ENCODE measurements around the gene FNDC10. TPM values are rescaled to one million over a fixed set of nuclear protein-coding genes. Genes with fewer than 3 reads are reported as not detected.
"Not testable (repeated sequence)": the region's sequence is repeated elsewhere in the genome, so short reads cannot be mapped to it uniquely, and the experiment has no call there.

Gene FNDC10
- total RNA-seq, 1 experiment from 2014 or later, result not detected

GRCh38 chr1:1599030-1599934 lies 653 bp downstream of the FNDC10 start:
- Histone ChIP-seq H3K79me2 (ENCODE audit: low read length) (no peaks in the 10 kb centered on the region), H3K4me2 (ENCODE audit: low read depth, low read length, poor library complexity, severe bottlenecking) (no peak overlapping the region), H3K4me3 (ENCODE audit: low read length) (no peak overlapping the region), H3K9ac (ENCODE audit: low read length) (no peak overlapping the region), H3K36me3 (ENCODE audit: insufficient read depth, low read length) (no peaks in the 10 kb centered on the region), H3K4me1 (ENCODE audit: low read length) (peaks cover 21% of the 10 kb centered on the region), H4K20me1 (ENCODE audit: insufficient read depth, low read depth, low read length) (no peaks in the 10 kb centered on the region), H2AFZ (ENCODE audit: low read length) (no peak overlapping the region), H3K9me3 (ENCODE audit: low read length) (no peaks in the 10 kb centered on the region), H3K27ac (ENCODE audit: low read length) (no peak overlapping the region), H3K27me3 (ENCODE audit: low read length) (no peaks in the 10 kb centered on the region), H3K9me2 (replicated peaks; ENCODE audit: insufficient read depth, low read length) (no peaks in the 10 kb centered on the region)
- no peak for DNase-seq

- no peak for DNase-seq
- Histone ChIP-seq H3K9ac (ENCODE audit: low read length) (no peak overlapping the region), H3K4me2 (ENCODE audit: low read depth, low read length, poor library complexity, severe bottlenecking) (no peak overlapping the region), H3K9me3 (ENCODE audit: low read length) (no peaks in the 10 kb centered on the region), H2AFZ (ENCODE audit: low read length) (no peak overlapping the region), H3K36me3 (ENCODE audit: insufficient read depth, low read length) (no peaks in the 10 kb centered on the region), H3K27me3 (ENCODE audit: low read length) (no peaks in the 10 kb centered on the region), H3K9me2 (replicated peaks; ENCODE audit: insufficient read depth, low read length) (no peaks in the 10 kb centered on the region), H3K27ac (ENCODE audit: low read length) (no peak overlapping the region), H3K4me1 (ENCODE audit: low read length) (peaks cover 21% of the 10 kb centered on the region), H3K4me3 (ENCODE audit: low read length) (no peak overlapping the region), H3K79me2 (ENCODE audit: low read length) (no peaks in the 10 kb centered on the region), H4K20me1 (ENCODE audit: insufficient read depth, low read depth, low read length) (no peaks in the 10 kb centered on the region)
These were observed 1.3 kb downstream of the FNDC10 start for GRCh38 chr1:1598720-1599029.

GRCh38 chr1:1598051-1598719 lies 1.8 kb downstream of the FNDC10 start:
- H3K4me2 ChIP-seq (ENCODE audit: low read depth, low read length, poor library complexity, severe bottlenecking), result no peak overlapping the region
- H4K20me1 ChIP-seq (ENCODE audit: insufficient read depth, low read depth, low read length), result no peaks in the 10 kb centered on the region
- no peaks in the 10 kb centered on the region for H3K9me3 ChIP-seq (ENCODE audit: low read length)
- no peaks in the 10 kb centered on the region for H3K9me2 ChIP-seq (replicated peaks; ENCODE audit: insufficient read depth, low read length)
- no peak for DNase-seq
- H3K27ac ChIP-seq (ENCODE audit: low read length), result no peak overlapping the region
- no peak overlapping the region for H2AFZ ChIP-seq (ENCODE audit: low read length)
- no peaks in the 10 kb centered on the region for H3K27me3 ChIP-seq (ENCODE audit: low read length)
- H3K36me3 ChIP-seq (ENCODE audit: insufficient read depth, low read length), result no peaks in the 10 kb centered on the region
- no peaks in the 10 kb centered on the region for H3K79me2 ChIP-seq (ENCODE audit: low read length)
- peaks cover 17% of the 10 kb centered on the region for H3K4me1 ChIP-seq (ENCODE audit: low read length)
- H3K4me3 ChIP-seq (ENCODE audit: low read length), result no peak overlapping the region
- no peak overlapping the region for H3K9ac ChIP-seq (ENCODE audit: low read length)

GRCh38 chr1:1597275-1597930 lies 2.5 kb downstream of the FNDC10 start:
- Histone ChIP-seq H3K27me3 (ENCODE audit: low read length) (no peaks in the 10 kb centered on the region), H3K4me1 (ENCODE audit: low read length) (peaks cover 9% of the 10 kb centered on the region), H3K9me3 (ENCODE audit: low read length) (no peaks in the 10 kb centered on the region), H3K36me3 (ENCODE audit: insufficient read depth, low read length) (no peaks in the 10 kb centered on the region), H2AFZ (ENCODE audit: low read length) (no peak overlapping the region), H3K4me3 (ENCODE audit: low read length) (no peak overlapping the region), H3K4me2 (ENCODE audit: low read depth, low read length, poor library complexity, severe bottlenecking) (no peak overlapping the region), H3K9ac (ENCODE audit: low read length) (no peak overlapping the region), H3K9me2 (replicated peaks; ENCODE audit: insufficient read depth, low read length) (no peaks in the 10 kb centered on the region), H4K20me1 (ENCODE audit: insufficient read depth, low read depth, low read length) (no peaks in the 10 kb centered on the region), H3K27ac (ENCODE audit: low read length) (no peak overlapping the region), H3K79me2 (ENCODE audit: low read length) (no peaks in the 10 kb centered on the region)
- DNase-seq, result peak; percentile 70

DNA sequence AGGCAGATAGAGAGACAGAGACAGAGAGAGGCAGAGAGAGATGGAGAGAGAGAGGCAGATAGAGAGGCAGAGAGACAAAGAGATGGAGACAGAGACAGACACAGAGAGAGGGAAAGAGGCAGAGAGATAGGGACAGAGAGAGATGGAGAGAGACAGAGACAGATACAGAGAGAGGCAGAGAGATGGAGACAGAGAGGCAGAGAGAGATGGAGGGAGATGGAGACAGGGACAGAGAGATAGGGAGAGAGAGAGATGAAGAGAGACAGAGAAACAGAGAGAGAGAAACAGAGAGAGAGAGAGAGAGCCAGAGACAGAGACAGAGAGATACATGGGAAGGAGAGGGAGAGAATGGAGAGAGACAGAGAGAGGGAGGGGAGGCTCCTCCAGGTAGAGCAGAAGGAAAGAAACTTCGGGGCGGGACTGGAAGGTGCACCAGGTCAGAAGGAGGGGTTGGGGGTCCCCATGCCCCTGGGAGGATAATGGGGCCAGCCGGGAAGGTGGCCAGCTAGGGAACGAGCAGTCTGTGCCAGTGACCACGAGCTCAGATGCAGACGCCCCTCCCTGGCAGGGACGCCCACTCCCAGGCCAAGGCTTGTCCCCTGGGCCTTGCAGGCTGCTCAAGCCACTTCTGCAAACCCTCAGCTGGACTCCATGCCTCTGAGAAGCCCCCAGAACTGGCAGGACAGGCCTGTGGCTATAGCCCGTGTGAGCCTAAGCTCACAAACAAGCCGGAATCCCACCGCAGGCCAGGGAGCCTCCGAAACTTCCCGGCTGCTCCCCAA lies 3.3 kb downstream of the FNDC10 start:
- H3K9ac ChIP-seq (ENCODE audit: low read length), result no peak overlapping the region
- H3K27me3 ChIP-seq (ENCODE audit: low read length), result no peaks in the 10 kb centered on the region
- no peaks in the 10 kb centered on the region for H3K9me2 ChIP-seq (replicated peaks; ENCODE audit: insufficient read depth, low read length)
- H3K79me2 ChIP-seq (ENCODE audit: low read length), result no peaks in the 10 kb centered on the region
- H3K27ac ChIP-seq (ENCODE audit: low read length), result no peak overlapping the region
- H3K36me3 ChIP-seq (ENCODE audit: insufficient read depth, low read length), result no peaks in the 10 kb centered on the region
- H2AFZ ChIP-seq (ENCODE audit: low read length), result no peak overlapping the region
- H3K4me2 ChIP-seq (ENCODE audit: low read depth, low read length, poor library complexity, severe bottlenecking), result no peak overlapping the region
- no peaks in the 10 kb centered on the region for H3K9me3 ChIP-seq (ENCODE audit: low read length)
- H3K4me3 ChIP-seq (ENCODE audit: low read length), result no peak overlapping the region
- H3K4me1 ChIP-seq (ENCODE audit: low read length), result peaks cover 9% of the 10 kb centered on the region
- no peak for DNase-seq
- H4K20me1 ChIP-seq (ENCODE audit: insufficient read depth, low read depth, low read length), result no peaks in the 10 kb centered on the region

- not testable (repeated sequence) for H3K4me3 ChIP-seq (ENCODE audit: low read length); H3K27me3 ChIP-seq (ENCODE audit: low read length); H4K20me1 ChIP-seq (ENCODE audit: insufficient read depth, low read depth, low read length); H3K4me2 ChIP-seq (ENCODE audit: low read depth, low read length, poor library complexity, severe bottlenecking); H2AFZ ChIP-seq (ENCODE audit: low read length); H3K9me3 ChIP-seq (ENCODE audit: low read length); H3K9me2 ChIP-seq (replicated peaks; ENCODE audit: insufficient read depth, low read length); H3K9ac ChIP-seq (ENCODE audit: low read length); H3K79me2 ChIP-seq (ENCODE audit: low read length); DNase-seq; H3K27ac ChIP-seq (ENCODE audit: low read length); H3K36me3 ChIP-seq (ENCODE audit: insufficient read depth, low read length); H3K4me1 ChIP-seq (ENCODE audit: low read length)
These were observed 4.6 kb downstream of the FNDC10 start for GRCh38 chr1:1595341-1595740.

DNA sequence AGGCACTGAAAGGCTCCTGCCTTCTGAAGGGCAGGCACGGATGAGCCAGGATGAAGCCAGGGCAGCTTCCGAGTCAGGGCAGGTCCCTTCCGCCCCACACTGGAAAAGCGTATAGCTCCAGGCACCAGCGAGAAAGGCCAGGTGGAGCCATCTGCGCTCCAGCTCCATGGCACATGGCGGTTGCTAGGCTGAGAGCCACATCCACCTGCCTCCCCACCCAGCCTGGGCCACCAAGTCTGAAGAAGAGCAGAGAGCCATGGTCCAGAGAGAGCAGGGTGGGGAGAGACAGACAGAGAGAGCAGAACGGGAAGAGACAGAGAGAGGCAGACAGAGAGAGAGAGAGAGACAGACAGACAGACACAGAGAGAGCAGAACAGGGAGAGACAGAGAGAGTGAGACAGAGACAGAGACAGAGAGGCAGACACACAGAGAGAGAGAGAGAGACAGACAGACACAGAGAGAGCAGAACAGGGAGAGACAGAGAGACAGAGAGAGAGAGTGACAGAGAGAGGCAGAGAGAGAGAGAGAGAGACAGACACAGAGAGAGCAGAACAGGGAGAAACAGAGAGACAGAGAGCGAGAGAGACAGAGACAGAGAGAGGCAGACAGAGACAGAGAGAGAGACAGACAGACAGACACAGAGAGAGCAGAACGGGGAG lies 5.2 kb downstream of the FNDC10 start:
- Histone ChIP-seq H4K20me1 (ENCODE audit: insufficient read depth, low read depth, low read length) (no peaks in the 10 kb centered on the region), H3K9me2 (replicated peaks; ENCODE audit: insufficient read depth, low read length) (no peaks in the 10 kb centered on the region), H3K79me2 (ENCODE audit: low read length) (no peaks in the 10 kb centered on the region), H3K36me3 (ENCODE audit: insufficient read depth, low read length) (no peaks in the 10 kb centered on the region), H2AFZ (ENCODE audit: low read length) (no peak overlapping the region), H3K4me3 (ENCODE audit: low read length) (no peak overlapping the region), H3K27me3 (ENCODE audit: low read length) (no peaks in the 10 kb centered on the region), H3K9ac (ENCODE audit: low read length) (no peak overlapping the region), H3K4me1 (ENCODE audit: low read length) (peaks cover 9% of the 10 kb centered on the region), H3K27ac (ENCODE audit: low read length) (no peak overlapping the region), H3K9me3 (ENCODE audit: low read length) (no peaks in the 10 kb centered on the region), H3K4me2 (ENCODE audit: low read depth, low read length, poor library complexity, severe bottlenecking) (no peak overlapping the region)
- DNase-seq, result no peak
